GM18909 (cell line): Measurements from ENCODE around the gene ROBO1.

Source experiments
- ATAC-seq: cut with Tn5 transposase; IDR thresholded peaks from one replicate; pipeline ENCODE4 v1.9.1; 2021; ENCODE audit warnings: mild to moderate bottlenecking; ENCODE audit not compliant: unreplicated experiment, poor library complexity

Gene ROBO1

GRCh38 chr3:78870484-78870883 lies 897.3 kb downstream of the ROBO1 start:
- no peak for ATAC-seq

GRCh38 chr3:78868570-78868969 lies 899.2 kb downstream of the ROBO1 start:
- ATAC-seq: no peak

- no peak for ATAC-seq
These were observed 900.1 kb downstream of the ROBO1 start for GRCh38 chr3:78867409-78868372.

- no peak for ATAC-seq
These were observed 904.2 kb downstream of the ROBO1 start for GRCh38 chr3:78863306-78864203.

- no peak for ATAC-seq
These were observed 906.6 kb downstream of the ROBO1 start for GRCh38 chr3:78861156-78861555.

GRCh38 chr3:78860567-78860966 lies 907.2 kb downstream of the ROBO1 start:
- no peak for ATAC-seq

GRCh38 chr3:78858910-78859309 lies 908.9 kb downstream of the ROBO1 start:
- no peak for ATAC-seq

- ATAC-seq: no peak
These were observed 909.6 kb downstream of the ROBO1 start for GRCh38 chr3:78858174-78858573.

- ATAC-seq: no peak
These were observed 910.2 kb downstream of the ROBO1 start for GRCh38 chr3:78857494-78858111.

- no peak for ATAC-seq
These were observed 911.6 kb downstream of the ROBO1 start for GRCh38 chr3:78856164-78856563.

GRCh38 chr3:78855190-78855589 lies 912.6 kb downstream of the ROBO1 start:
- ATAC-seq: no peak

GRCh38 chr3:78848392-78849288 lies 919.2 kb downstream of the ROBO1 start:
- no peak for ATAC-seq

- ATAC-seq: no peak
These were observed 920.2 kb downstream of the ROBO1 start for GRCh38 chr3:78847603-78848002.

- ATAC-seq: no peak
These were observed 920.6 kb downstream of the ROBO1 start for GRCh38 chr3:78847203-78847602.

GRCh38 chr3:78846718-78847117 lies 921.1 kb downstream of the ROBO1 start:
- ATAC-seq: no peak

GRCh38 chr3:78845605-78846004 lies 922.2 kb downstream of the ROBO1 start:
- ATAC-seq: no peak

GRCh38 chr3:78844307-78844706 lies 923.5 kb downstream of the ROBO1 start:
- no peak for ATAC-seq

- ATAC-seq: no peak
These were observed 928.1 kb downstream of the ROBO1 start for GRCh38 chr3:78839693-78840092.

- no peak for ATAC-seq
These were observed 929.4 kb downstream of the ROBO1 start for GRCh38 chr3:78838362-78838761.

GRCh38 chr3:78834910-78835309 lies 932.9 kb downstream of the ROBO1 start:
- ATAC-seq: no peak
